H1 (cell line): Measurements from ENCODE around the gene NPTX1. TPM values are rescaled to one million over a fixed set of nuclear protein-coding genes. Genes with fewer than 3 reads are reported as not detected.

Experiments
- CTCF ChIA-PET: fragments of 300-600 bp; sonication (Branson Sonifier 250); formaldehyde crosslinking; loops from one replicate; lab custom pipeline; 2021; ENCODE audit not compliant: partially characterized antibody; lab: Charles Lee
- POLR2A ChIA-PET: fragments of 300-600 bp; sonication (Branson Sonifier 250); formaldehyde crosslinking; loops from one replicate; lab custom pipeline; 2021; ENCODE audit warnings: inconsistent platforms; ENCODE audit not compliant: partially characterized antibody; lab: Charles Lee
- DNase-seq, 2 experiments: peaks; one replicate each; pipeline versions ENCODE4 v3.0.0 to v3.0.0-alpha.2; 2010 to 2022; ENCODE audit warnings: low spot score in 2 of 2, low read depth in 1 of 2, mixed read lengths in 1 of 2
- FAIRE-seq: peaks from 2 replicates; lab custom pipeline; 2011; peaks lifted over from hg19 to GRCh38; lab: Jason Lieb, UNC
- H2AFZ ChIP-seq: 2 replicates; pipeline ENCODE4 v1.8.1; 2012; ENCODE audit warnings: low read length, inconsistent platforms
- H2AK5ac ChIP-seq: 2 replicates; pipeline ENCODE4 v1.6.1; 2013; ENCODE audit warnings: low read depth, low read length
- H2BK120ac ChIP-seq: replicated peaks from 2 replicates; pipeline ENCODE3; 2013; ENCODE audit warnings: low read depth, low read length, inconsistent platforms
- H2BK12ac ChIP-seq: 2 replicates; pipeline ENCODE4 v1.6.1; 2013; ENCODE audit warnings: low read depth, low read length
- H2BK15ac ChIP-seq: 2 replicates; pipeline ENCODE4 v1.6.1; 2013; ENCODE audit warnings: low read length
- H2BK20ac ChIP-seq: 2 replicates; pipeline ENCODE4 v1.6.1; 2013; ENCODE audit warnings: low read length
- H2BK5ac ChIP-seq: 2 replicates; pipeline ENCODE4 v1.6.1; 2013; ENCODE audit warnings: low read depth, low read length
- H3K14ac ChIP-seq: 2 replicates; pipeline ENCODE4 v1.6.1; 2013; ENCODE audit warnings: inconsistent platforms; ENCODE audit not compliant: insufficient read length
- H3K18ac ChIP-seq: 2 replicates; pipeline ENCODE4 v1.6.1; 2013; ENCODE audit warnings: low read length; ENCODE audit errors: extremely low read depth
- H3K23ac ChIP-seq: 2 replicates; pipeline ENCODE4 v1.6.1; 2013; ENCODE audit warnings: inconsistent platforms; ENCODE audit not compliant: insufficient read length
- H3K23me2 ChIP-seq: 2 replicates; pipeline ENCODE4 v1.6.1; 2013; ENCODE audit warnings: low read depth, low read length
- H3K27ac ChIP-seq: 2 replicates; pipeline ENCODE4 v1.6.1; 2011; ENCODE audit warnings: low read depth, low read length, inconsistent platforms
- H3K27me3 ChIP-seq, 4 experiments: replicated peaks in 1 of 4; 1 replicate in 1 of 4; 2 replicates in 3 of 4; pipeline versions ENCODE4 v1.6.1 to v1.8.1; 2011 to 2013; ENCODE audit warnings: low read length in 3 of 4, mild to moderate bottlenecking in 3 of 4, inconsistent platforms in 2 of 4, mixed read lengths in 2 of 4, moderate library complexity in 1 of 4; ENCODE audit not compliant: control insufficient read depth in 3 of 4, insufficient read depth in 3 of 4; ENCODE audit errors: extremely low read depth in 1 of 4
- H3K36me3 ChIP-seq, 4 experiments: 2 replicates each; pipeline versions ENCODE4 v1.6.1 to v1.8.1; 2011 to 2013; ENCODE audit warnings: mild to moderate bottlenecking in 4 of 4, low read length in 3 of 4, moderate library complexity in 2 of 4, control low read depth in 1 of 4, inconsistent platforms in 1 of 4; ENCODE audit not compliant: insufficient read depth in 4 of 4, control insufficient read depth in 2 of 4
- H3K4ac ChIP-seq: replicated peaks from 2 replicates; pipeline ENCODE3; 2013; ENCODE audit warnings: low read length, low read depth, mixed read lengths, inconsistent platforms; ENCODE audit not compliant: insufficient read length
- H3K4me1 ChIP-seq, 4 experiments: replicated peaks in 1 of 4; 1 replicate in 1 of 4; 2 replicates in 3 of 4; pipeline versions ENCODE4 v1.6.1 to v1.8.1; 2011 to 2013; ENCODE audit warnings: low read length in 3 of 4, inconsistent platforms in 2 of 4, mixed read lengths in 1 of 4; ENCODE audit not compliant: insufficient read depth in 4 of 4, control insufficient read depth in 3 of 4
- H3K4me2 ChIP-seq, 2 experiments: 2 replicates each; pipeline versions ENCODE4 v1.6.1 to v1.8.1; 2011 to 2013; ENCODE audit warnings: low read depth in 2 of 2, low read length in 2 of 2, control low read depth in 1 of 2, inconsistent platforms in 1 of 2, mild to moderate bottlenecking in 1 of 2; ENCODE audit not compliant: insufficient read depth in 1 of 2
- H3K4me3 ChIP-seq, 4 experiments: fragments of 200-600, 300-600 bp in 1 of 4; sonication (generic), shearing (Covaris generic), sonication (Bioruptor Twin) in 1 of 4; 2 replicates each; pipeline versions ENCODE4 v1.5.1 to v1.8.1; 2011 to 2016; ENCODE audit warnings: low read length in 4 of 4, low read depth in 3 of 4, control low read depth in 2 of 4, inconsistent platforms in 2 of 4, mild to moderate bottlenecking in 2 of 4, mixed read lengths in 1 of 4, moderate library complexity in 1 of 4; ENCODE audit not compliant: insufficient read depth in 2 of 4; ENCODE audit errors: extremely low read depth in 1 of 4
- H3K56ac ChIP-seq: replicated peaks from 2 replicates; pipeline ENCODE3; 2013; ENCODE audit warnings: low read depth, mild to moderate bottlenecking, mixed read lengths, low read length, inconsistent platforms; ENCODE audit not compliant: insufficient read length
- H3K79me1 ChIP-seq: 2 replicates; pipeline ENCODE4 v1.6.1; 2013; ENCODE audit warnings: low read depth, low read length, control low read depth
- H3K79me2 ChIP-seq, 2 experiments: 2 replicates each; pipeline versions ENCODE4 v1.6.1 to v1.8.1; 2012 to 2013; ENCODE audit warnings: low read length in 2 of 2, mild to moderate bottlenecking in 2 of 2, inconsistent platforms in 1 of 2; ENCODE audit not compliant: insufficient read depth in 2 of 2, control insufficient read depth in 1 of 2
- H3K9ac ChIP-seq, 4 experiments: replicated peaks in 1 of 4; 1 replicate in 1 of 4; 2 replicates in 3 of 4; pipeline versions ENCODE4 v1.6.1 to v1.8.1; 2011 to 2013; ENCODE audit warnings: low read depth in 3 of 4, low read length in 3 of 4, control low read depth in 2 of 4, mild to moderate bottlenecking in 2 of 4, moderate library complexity in 2 of 4, inconsistent platforms in 1 of 4; ENCODE audit errors: extremely low read depth in 1 of 4
- H3K9me3 ChIP-seq, 2 experiments: 2 replicates each; pipeline versions ENCODE4 v1.6.1 to v1.8.1; 2012 to 2013; ENCODE audit warnings: mild to moderate bottlenecking in 2 of 2, moderate library complexity in 2 of 2, control low read depth in 1 of 2, inconsistent platforms in 1 of 2, low read depth in 1 of 2, low read length in 1 of 2, mixed read lengths in 1 of 2; ENCODE audit not compliant: insufficient read depth in 2 of 2
- H4K20me1 ChIP-seq, 2 experiments: replicated peaks in 1 of 2; 2 replicates each; pipeline versions ENCODE3 to v1.8.1; 2011 to 2013; ENCODE audit warnings: inconsistent platforms in 2 of 2, low read length in 2 of 2, mild to moderate bottlenecking in 1 of 2; ENCODE audit not compliant: insufficient read depth in 2 of 2, control insufficient read depth in 1 of 2
- H4K5ac ChIP-seq: 2 replicates; pipeline ENCODE4 v1.6.1; 2013; ENCODE audit warnings: low read length, low read depth, mixed read lengths, inconsistent platforms; ENCODE audit not compliant: insufficient read length
- H4K8ac ChIP-seq: 2 replicates; pipeline ENCODE4 v1.8.0; 2013; ENCODE audit warnings: mild to moderate bottlenecking, moderate library complexity, low read length, inconsistent platforms; ENCODE audit not compliant: insufficient read depth; ENCODE audit errors: extremely low read depth
- H4K91ac ChIP-seq: replicated peaks from 2 replicates; pipeline ENCODE3; 2013; ENCODE audit warnings: low read length, mixed read lengths, inconsistent platforms; ENCODE audit not compliant: insufficient read length
- BRCA1 ChIP-seq: IDR thresholded peaks from 2 replicates; pipeline ENCODE4 v1.6.1; 2012; ENCODE audit warnings: low read depth, low read length, improper control_type of control experiment
- CTBP2 ChIP-seq: IDR thresholded peaks from 2 replicates; pipeline ENCODE4 v1.7.0; 2011; ENCODE audit warnings: borderline replicate concordance, mild to moderate bottlenecking, moderate library complexity, mixed read lengths, low read length; ENCODE audit not compliant: insufficient read depth, insufficient read length
- E2F6 ChIP-seq: IDR thresholded peaks from 2 replicates; pipeline ENCODE4 v1.6.1; 2012; ENCODE audit warnings: inconsistent platforms
- EGR1 ChIP-seq: IDR thresholded peaks from 2 replicates; pipeline ENCODE4 v1.6.1; 2011; ENCODE audit warnings: low read depth, low read length, borderline replicate concordance
- EZH2 ChIP-seq: fragments of 200-600 bp; sonication (generic); IDR thresholded peaks from 2 replicates; pipeline ENCODE4 v1.7.1; 2012; ENCODE audit warnings: low read depth, mild to moderate bottlenecking, moderate library complexity, low read length, inconsistent platforms; ENCODE audit not compliant: severe bottlenecking
- NANOG ChIP-seq: IDR thresholded peaks from 2 replicates; pipeline ENCODE4 v1.6.1; 2011; ENCODE audit warnings: low read length, low read depth, mild to moderate bottlenecking, inconsistent platforms; ENCODE audit not compliant: insufficient read depth, poor library complexity, severe bottlenecking
- RAD21 ChIP-seq, 2 experiments: IDR thresholded peaks in 1 of 2; conservative IDR thresholded peaks in 1 of 2; 2 replicates each; pipeline ENCODE4 v1.6.1; 2011; ENCODE audit warnings: low read depth in 2 of 2, low read length in 2 of 2, improper control_type of control experiment in 1 of 2, inconsistent platforms in 1 of 2, mild to moderate bottlenecking in 1 of 2, moderate library complexity in 1 of 2
- RNF2 ChIP-seq: fragments of 200-900, 300-1000 bp; sonication (generic); IDR thresholded peaks from 2 replicates; pipeline ENCODE4 v1.7.1; 2016; ENCODE audit warnings: borderline replicate concordance, low read depth, mild to moderate bottlenecking, antibody characterized with exemption, low read length; ENCODE audit not compliant: poor library complexity, severe bottlenecking; ENCODE audit errors: missing control alignments
- RXRA ChIP-seq: IDR thresholded peaks from 2 replicates; pipeline ENCODE4 v1.6.1; 2011; ENCODE audit warnings: low read depth, mild to moderate bottlenecking, low read length, moderate library complexity; ENCODE audit not compliant: insufficient read depth
- SAP30 ChIP-seq: fragments of 300-600 bp; sonication (generic); IDR thresholded peaks from 2 replicates; pipeline ENCODE4 v1.7.1; 2012; ENCODE audit warnings: low read length, moderate library complexity, mild to moderate bottlenecking, inconsistent platforms; ENCODE audit not compliant: insufficient read depth, insufficient replicate concordance
- SIRT6 ChIP-seq: IDR thresholded peaks from one replicate; pipeline ENCODE4 v1.7.1; 2012; ENCODE audit warnings: low read length, inconsistent platforms
- WGBS, 2 experiments: shearing (Covaris generic) in 1 of 2; methylation state at CpG; one replicate each; pipeline versions ENCODE4 v1.1.6 to v1.1.7; 2013 to 2015; ENCODE audit warnings: low lambda C conversion rate in 2 of 2, mixed read lengths in 2 of 2, inconsistent platforms in 1 of 2, low coverage in 1 of 2, missing lambda C conversion rate in 1 of 2; ENCODE audit not compliant: insufficient replicate concordance in 2 of 2, insufficient coverage in 1 of 2, insufficient read length in 1 of 2; ENCODE audit errors: extremely low coverage in 1 of 2, missing lambda C conversion rate in 1 of 2; 5-methylcytosine and 5-hydroxymethylcytosine counted together
- polyA plus RNA-seq, 7 experiments: library from polyadenylated mRNA; depleted of rRNA in 3 of 7; stranded (reverse) in 5 of 7; unstranded in 2 of 7; fragments of >200 nt in 5 of 7; fragments of 200-250 nt in 2 of 7; gene quantifications; 1 replicate in 5 of 7; 2 replicates in 1 of 7; 4 replicates in 1 of 7; pipeline versions ENCODE4 v1.2.1 to v1.2.3, GENCODE V29; 2011 to 2013; ENCODE audit warnings: missing spikeins in 2 of 7, mixed read lengths in 2 of 7
- total RNA-seq: library from RNA; stranded (reverse); fragmentation: NEBNext Ultra II Directional; extraction: Animal tissue kit (Norgen Biotek cat#: 25700); gene quantifications from 2 replicates; pipeline ENCODE4 v1.2.1, GENCODE V29; 2021

The NPTX1 gene
- total and polyA plus RNA-seq, 2 of the 8 experiments (the other 6 are each of a cell fraction or from before 2014, with no cell fraction given) = 12.0 to 17.9 TPM

GRCh38 chr17:80438806-80439205 lies 37.6 kb downstream of the NPTX1 start:
- no peak overlapping the region for H4K91ac ChIP-seq
- no peak overlapping the region for H3K4me3 ChIP-seq
- H3K27ac ChIP-seq = no peak overlapping the region
- no peak overlapping the region for H3K56ac ChIP-seq
- H3K4me1 ChIP-seq = peaks cover under 1 to 5% (median 4%) of the 10 kb centered on the region in 4 experiments; a peak in 6 of 7 replicates
- no peak for FAIRE-seq
- H3K27me3 ChIP-seq = peaks cover 0 to 9% (median 0%) of the 10 kb centered on the region in 4 experiments; a peak in 3 of 7 replicates
- ChIA-PET CTCF (interaction anchor here (0.8 to 2.8 kb wide), 3 partner anchors 11 to 26 kb away, joined by 3 to 13 read pairs (median 4); no protein-coding TSS in a partner anchor), POLR2A (interaction anchor here (1.6 kb wide), 1 partner anchor 16 kb away, joined by 6 read pairs; no protein-coding TSS in a partner anchor)
- no peaks in the 10 kb centered on the region for H3K36me3 ChIP-seq
- H3K9me3 ChIP-seq = no peaks in the 10 kb centered on the region
- peaks cover 0 to 2% of the 10 kb centered on the region in 2 experiments for H4K20me1 ChIP-seq
- no peak overlapping the region for H2BK20ac ChIP-seq
- H4K5ac ChIP-seq = no peak overlapping the region
- WGBS, 2 experiments = 90% methylated on average over 5 of the region's 5 CpGs; no CpG with 5 or more reads in 1 of the 2 experiments
- H3K18ac ChIP-seq = no peak overlapping the region
- no peaks in the 10 kb centered on the region for H3K79me2 ChIP-seq
- no peak overlapping the region for H3K4ac ChIP-seq
- H3K9ac ChIP-seq = no peak overlapping the region
- no peak overlapping the region for H2BK12ac ChIP-seq
- H2BK15ac ChIP-seq = no peak overlapping the region
- H2AK5ac ChIP-seq = no peak overlapping the region
- H3K79me1 ChIP-seq = no peaks in the 10 kb centered on the region
- H2BK120ac ChIP-seq = no peak overlapping the region
- no peak overlapping the region for H4K8ac ChIP-seq
- no peaks in the 10 kb centered on the region for H3K23me2 ChIP-seq
- no peak overlapping the region for H2AFZ ChIP-seq
- no peak overlapping the region for H2BK5ac ChIP-seq
- no peak overlapping the region for H3K4me2 ChIP-seq
- DNase-seq = no peak
- H3K23ac ChIP-seq = no peak overlapping the region
- no peak overlapping the region for H3K14ac ChIP-seq
- no peak for TF ChIP-seq RNF2
- TF ChIP-seq SAP30 = no peak
- TF ChIP-seq SIRT6 = no peak
- TF ChIP-seq RXRA = no peak
- TF ChIP-seq BRCA1 = no peak
- no peak for TF ChIP-seq RAD21 (IDR thresholded peaks at IDR 0.05 in 1 of 2, conservative IDR thresholded peaks at IDR 0.05 in 1 of 2; ENCODE audit: low read depth in 2 of 2, low read length in 2 of 2)
- no peak for TF ChIP-seq E2F6
- no peak for TF ChIP-seq NANOG
- TF ChIP-seq EZH2 = no peak
- TF ChIP-seq CTBP2 = no peak
- TF ChIP-seq EGR1 = no peak
